HL-60 (cell line): Measurements from ENCODE around the gene CCSER1.

Source experiments
- DNase-seq, 2 experiments: peaks; one replicate each; pipeline ENCODE4 v3.0.0-alpha.2; 2010 to 2020; ENCODE audit warnings: low read depth in 1 of 2, low spot score in 1 of 2
- H3K27ac ChIP-seq: fragments of 250-450 bp; sonication (Bioruptor Pico); replicated peaks from 2 replicates; pipeline ENCODE4 v1.5.1; 2020; ENCODE audit warnings: mild to moderate bottlenecking, moderate library complexity
- H3K27me3 ChIP-seq: fragments of 250-450 bp; sonication (Bioruptor Pico); 2 replicates; pipeline ENCODE4 v1.5.1; 2021; ENCODE audit warnings: mild to moderate bottlenecking, moderate library complexity; ENCODE audit not compliant: insufficient read depth, poor library complexity, severe bottlenecking
- H3K4me3 ChIP-seq: replicated peaks from 2 replicates; pipeline ENCODE4 v1.5.1; 2011; ENCODE audit warnings: mild to moderate bottlenecking, control low read depth, low read length; ENCODE audit not compliant: insufficient read depth
- CTCF ChIP-seq: IDR thresholded peaks from one replicate; pipeline ENCODE4 v1.5.1; 2011; ENCODE audit warnings: low read length, control low read depth, inconsistent platforms; ENCODE audit not compliant: insufficient read depth
- GABPA ChIP-seq: IDR thresholded peaks from 2 replicates; pipeline ENCODE4 v1.6.1; 2012; ENCODE audit warnings: low read depth
- POLR2AphosphoS5 ChIP-seq: IDR thresholded peaks from 2 replicates; pipeline ENCODE4 v1.6.1; 2012; ENCODE audit warnings: low read depth
- REST ChIP-seq: IDR thresholded peaks from 2 replicates; pipeline ENCODE4 v1.6.1; 2012; ENCODE audit warnings: low read depth; ENCODE audit not compliant: insufficient replicate concordance
- SPI1 ChIP-seq: IDR thresholded peaks from 2 replicates; pipeline ENCODE4 v1.6.1; 2012; ENCODE audit warnings: low read depth, mild to moderate bottlenecking, borderline replicate concordance

Gene CCSER1

GRCh38 chr4:91519155-91519554, 1392.0 kb downstream of the CCSER1 start:
- H3K27me3 ChIP-seq, result no peaks in the 10 kb centered on the region
- no peak overlapping the region for H3K4me3 ChIP-seq
- H3K27ac ChIP-seq, result no peak overlapping the region
- no peak for DNase-seq
- no peak for TF ChIP-seq POLR2AphosphoS5
- TF ChIP-seq CTCF, result no peak
- no peak for TF ChIP-seq SPI1
- no peak for TF ChIP-seq GABPA
- no peak for TF ChIP-seq REST

- H3K27ac ChIP-seq, result no peak overlapping the region
- H3K27me3 ChIP-seq, result no peaks in the 10 kb centered on the region
- TF ChIP-seq REST (no peak), POLR2AphosphoS5 (no peak), GABPA (no peak), SPI1 (no peak), CTCF (no peak)
- DNase-seq, result no peak
- H3K4me3 ChIP-seq, result no peak overlapping the region
Measured at GRCh38 chr4:91525621-91526020, 1398.4 kb downstream of the CCSER1 start.

GRCh38 chr4:91527056-91527455, 1399.9 kb downstream of the CCSER1 start:
- no peak for TF ChIP-seq GABPA
- no peak for TF ChIP-seq POLR2AphosphoS5
- TF ChIP-seq CTCF, result no peak
- no peak for TF ChIP-seq REST
- no peak for TF ChIP-seq SPI1

More at GRCh38 chr4:91527056-91527455, 1399.9 kb downstream of the CCSER1 start:
- no peak overlapping the region for H3K27ac ChIP-seq
- no peak overlapping the region for H3K4me3 ChIP-seq
- H3K27me3 ChIP-seq, result no peaks in the 10 kb centered on the region
- no peak for DNase-seq
